Stimulated activated CD8-positive, alpha-beta memory T cell treated with anti-CD3 and anti-CD28 coated beads, Interleukin-2, amount 100 ng/mL, for 1 hour (primary cell): Measurements from ENCODE around the gene NR2C2AP.
A peak's percentile ranks its signal among the peaks of the same experiment; 100 is the strongest.

Source experiments
- DNase-seq, 2 donors: peaks; one replicate each; pipeline ENCODE4 v3.0.0-alpha.2; 2020; ENCODE audit warnings: low read depth in 2 of 2

The NR2C2AP gene

DNA sequence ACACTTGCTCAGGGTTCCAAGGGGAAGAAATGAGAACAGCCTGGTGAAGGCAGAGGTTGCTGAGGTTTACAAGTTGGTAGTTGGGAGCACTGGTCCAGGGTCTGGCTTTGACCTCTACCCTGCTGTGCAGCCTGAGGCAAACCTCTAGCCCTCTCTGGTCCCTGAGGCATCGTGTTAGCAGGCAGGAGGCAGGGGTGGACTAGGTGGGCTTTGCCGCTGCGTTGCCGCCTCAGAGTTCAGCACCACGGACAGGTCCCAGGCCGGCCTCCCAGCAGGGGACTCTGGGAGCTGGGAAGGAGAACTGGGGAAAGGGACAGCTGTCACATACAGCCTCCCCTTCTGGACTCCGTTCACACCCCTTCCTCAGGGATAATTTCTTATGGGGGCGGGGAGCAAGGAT lies 11.7 kb upstream of the NR2C2AP start:
- no peak for DNase-seq

- no peak for DNase-seq
These were observed 10.9 kb upstream of the NR2C2AP start for GRCh38 chr19:19214159-19214490.

GRCh38 chr19:19213426-19214158 lies 10.4 kb upstream of the NR2C2AP start:
- no peak for DNase-seq

- no peak for DNase-seq
These were observed 9.7 kb upstream of the NR2C2AP start for GRCh38 chr19:19212916-19213315.

- DNase-seq, result no peak
These were observed 8.5 kb upstream of the NR2C2AP start, which contains the start of gene NCAN for GRCh38 chr19:19211499-19212420. TSS of gene NCAN (plus strand) at chr19:19211958. CDS start at chr19:19216954, 4,996 bp downstream.

DNA sequence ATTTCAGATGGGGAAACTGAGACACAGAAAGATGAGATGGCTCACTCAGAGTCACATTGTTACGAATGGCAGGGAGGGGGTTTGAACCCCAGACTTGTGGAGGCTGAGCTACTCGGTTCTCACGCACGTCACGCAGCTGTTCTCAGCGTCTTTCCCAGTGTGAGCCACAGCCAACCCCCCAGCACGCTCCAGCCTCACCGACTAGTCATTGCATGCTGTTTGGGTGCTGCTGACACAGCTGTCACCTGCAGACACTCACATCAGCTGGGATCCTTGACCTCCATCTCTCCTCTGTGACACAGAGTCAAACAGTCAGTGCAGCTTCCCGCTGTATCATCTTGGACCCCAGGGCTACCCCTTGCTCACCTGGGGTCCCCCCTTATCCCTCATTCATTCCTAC lies 6.2 kb upstream of the NR2C2AP start:
- DNase-seq, result no peak

DNA sequence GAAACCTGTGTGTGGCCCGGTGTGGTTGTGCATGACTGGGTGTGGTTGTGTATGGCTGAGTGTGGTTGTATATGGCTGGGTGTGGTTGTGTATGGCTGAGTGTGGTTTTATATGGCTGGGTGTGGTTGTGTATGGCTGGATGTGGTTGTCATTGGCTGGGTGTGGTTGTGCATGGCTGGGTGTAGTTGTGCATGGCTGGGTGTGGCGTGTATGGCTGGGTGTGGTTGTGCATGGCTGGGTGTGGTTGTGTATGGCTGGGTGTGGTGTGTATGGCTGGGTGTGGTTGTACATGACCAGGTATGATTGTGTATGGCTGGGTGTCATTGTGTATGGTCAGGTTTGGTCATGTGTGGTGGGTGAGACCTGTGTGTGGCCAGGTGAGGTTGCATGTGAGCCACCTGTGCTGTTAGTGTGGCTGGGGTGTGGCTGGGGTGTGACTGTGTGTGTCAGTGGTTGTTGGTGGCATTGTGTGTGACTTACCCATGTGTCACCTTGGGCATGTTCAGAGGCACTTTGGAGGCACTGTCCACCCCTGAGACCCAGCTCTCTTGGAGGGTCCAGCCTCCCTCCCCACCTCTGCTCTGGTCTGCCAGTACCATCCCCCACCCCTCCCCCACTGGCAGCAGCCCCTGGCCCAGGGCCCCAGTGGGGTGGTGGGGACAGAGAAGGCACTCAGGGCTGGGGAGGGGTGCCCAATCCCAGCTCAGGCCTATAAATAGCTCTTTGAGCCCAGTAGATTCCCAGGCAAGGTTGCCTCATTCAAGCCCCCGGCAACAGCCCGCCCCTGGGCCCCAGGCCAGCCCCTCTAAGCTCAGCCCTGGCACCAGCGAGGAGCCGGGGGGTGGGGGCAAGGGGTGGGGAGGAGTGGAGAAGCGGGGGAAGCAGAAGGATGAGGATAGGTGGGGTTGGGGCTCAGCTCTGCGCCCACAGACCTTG lies 4.7 kb upstream of the NR2C2AP start:
- DNase-seq, result no peak

DNA sequence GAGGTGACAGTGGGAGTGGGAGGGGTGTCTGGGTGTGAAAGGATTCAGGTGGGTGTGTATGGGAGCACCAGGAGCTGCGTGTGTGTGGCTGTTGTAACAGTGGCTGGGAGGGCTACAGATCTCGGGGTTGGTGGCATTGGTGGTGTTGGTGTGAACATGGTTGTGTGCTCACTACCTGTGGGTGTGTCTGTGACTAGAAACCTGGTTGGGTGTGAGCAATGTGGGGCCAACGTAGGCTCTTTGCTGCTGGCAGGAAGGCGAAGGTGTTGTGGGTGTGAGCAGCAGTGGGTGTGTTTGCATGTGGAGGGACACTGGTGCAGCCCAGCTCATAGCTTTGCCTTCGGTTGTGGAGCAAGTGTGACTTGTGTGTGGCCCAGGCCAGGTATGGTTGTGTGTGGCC lies 3.7 kb upstream of the NR2C2AP start:
- DNase-seq, result no peak

DNA sequence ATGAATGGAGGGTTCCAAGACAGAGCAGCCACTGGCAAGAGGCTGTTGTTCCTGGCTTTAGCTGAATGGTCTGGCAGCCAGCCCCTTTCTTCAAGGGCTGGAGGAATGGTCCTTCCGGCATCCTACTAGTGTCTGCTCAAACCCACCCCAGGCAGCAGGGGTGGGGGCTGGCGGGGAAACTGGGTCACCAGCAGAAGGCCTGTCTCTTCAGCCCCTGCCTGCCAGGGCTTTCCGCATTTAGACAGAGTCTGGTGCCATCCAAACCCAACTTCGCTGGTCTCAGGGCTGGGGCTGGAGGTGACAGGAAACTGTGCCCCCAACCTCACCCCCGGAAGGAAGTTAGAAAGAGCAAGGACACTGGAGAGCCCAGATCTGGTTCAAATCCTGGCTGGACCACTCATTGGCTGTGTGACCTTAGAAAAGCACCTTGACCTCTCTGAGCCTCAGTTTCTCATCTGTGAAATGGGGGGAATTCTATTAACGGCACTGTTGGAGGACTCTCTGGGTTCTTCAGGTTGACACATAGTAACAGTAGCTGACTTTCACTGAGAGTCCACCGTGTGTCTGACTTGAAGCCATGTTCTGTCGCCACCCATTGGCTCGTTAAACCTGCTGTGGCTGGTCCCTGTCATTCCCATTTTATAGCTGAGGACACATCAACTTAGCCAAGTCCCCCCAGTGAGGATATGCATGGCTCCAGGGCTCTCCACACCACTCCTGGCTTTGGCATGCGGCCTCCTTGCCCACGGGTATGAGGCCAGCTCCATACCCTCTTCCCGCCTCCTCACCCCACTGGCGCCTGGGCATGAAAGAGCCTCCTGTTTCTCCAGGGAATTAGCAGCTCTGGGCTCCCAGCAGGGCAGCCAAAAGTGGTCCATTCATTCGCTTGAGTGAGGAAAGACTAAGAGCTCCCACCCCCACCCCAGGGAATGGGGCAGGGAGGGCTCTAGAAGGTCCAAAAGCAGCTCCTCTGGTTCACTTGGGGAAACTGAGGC lies 2.5 kb upstream of the NR2C2AP start:
- DNase-seq, result no peak

DNA sequence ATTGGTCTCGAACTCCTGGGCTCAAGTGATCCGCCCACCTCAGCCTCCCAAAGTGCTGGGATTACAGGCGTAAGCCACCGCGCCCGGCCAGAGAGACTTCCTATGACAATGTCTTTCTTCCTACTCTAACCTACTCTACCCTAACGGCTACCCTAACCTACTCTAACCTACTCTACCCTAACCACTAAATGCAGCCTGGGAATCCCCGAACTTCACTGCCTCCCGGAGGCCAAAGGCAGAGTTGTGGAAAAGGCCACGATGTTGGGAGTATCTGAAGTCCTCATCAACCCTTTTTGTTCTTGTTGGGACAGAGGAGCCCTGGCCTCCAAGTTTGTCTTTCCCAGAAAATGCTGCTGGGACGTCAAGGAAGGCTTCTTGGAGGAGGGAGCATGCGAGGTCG lies 967 bp upstream of the NR2C2AP start:
- DNase-seq, result no peak

DNA sequence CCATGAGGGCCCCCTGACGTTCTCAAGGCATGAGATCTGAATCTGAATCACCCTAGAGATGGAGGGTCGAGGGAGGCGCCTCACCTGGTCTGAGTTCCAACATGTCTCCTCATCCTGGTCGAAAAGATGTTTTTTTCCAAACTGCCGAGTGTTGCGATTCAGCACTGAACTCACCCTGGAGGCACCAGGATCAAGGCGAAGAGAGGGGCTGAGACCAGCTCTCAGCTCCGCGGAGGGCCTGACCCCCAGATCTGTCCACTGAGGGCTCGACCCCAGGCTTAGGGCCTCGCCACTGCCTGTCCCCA lies 555 bp downstream of the NR2C2AP start:
- no peak for DNase-seq

DNA sequence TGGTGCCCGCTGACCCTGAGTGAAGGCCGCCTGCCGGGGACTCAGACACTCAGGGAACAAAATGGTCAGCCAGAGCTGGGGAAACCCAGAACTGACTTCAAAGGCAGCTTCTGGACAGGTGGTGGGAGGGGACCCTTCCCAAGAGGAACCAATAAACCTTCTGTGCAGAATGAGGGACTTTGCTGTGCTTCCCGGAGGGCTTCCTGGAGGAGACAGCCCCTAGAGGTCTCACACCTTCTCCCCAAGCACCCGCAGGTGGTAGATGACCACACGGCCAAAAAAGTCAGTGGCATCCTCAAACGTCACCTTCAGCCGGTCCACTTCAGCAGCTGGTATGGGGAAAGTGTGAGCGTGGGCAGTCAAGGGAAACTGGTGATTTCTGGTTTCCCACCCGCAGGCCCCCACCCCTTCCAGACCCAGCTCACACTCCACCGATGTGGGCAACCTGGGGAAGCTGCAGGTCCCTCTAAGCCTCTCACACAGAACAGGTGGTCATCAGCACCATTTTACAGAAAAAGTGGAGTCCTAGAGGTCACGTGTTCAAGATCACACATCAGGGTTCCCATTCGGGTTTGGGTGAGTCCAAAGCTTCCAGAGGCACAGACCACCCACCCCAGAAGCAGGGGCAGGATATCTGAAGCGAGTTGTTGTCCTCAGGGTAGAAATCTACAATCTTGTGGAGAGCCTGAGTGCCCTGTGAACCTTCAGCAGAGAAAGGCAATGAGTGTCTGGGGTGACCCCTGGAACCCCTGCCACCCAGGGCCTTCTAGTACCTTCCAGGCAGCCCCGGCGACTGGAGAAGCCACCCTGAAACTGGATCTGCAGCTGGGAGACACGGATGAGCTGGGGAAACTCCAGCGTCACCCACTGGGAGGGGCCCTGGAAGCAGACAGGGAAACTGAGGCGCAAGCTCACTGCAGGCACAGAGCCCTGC lies 1.2 kb downstream of the NR2C2AP start:
- no peak for DNase-seq

- no peak for DNase-seq
These were observed 9.3 kb downstream of the NR2C2AP start for GRCh38 chr19:19193926-19194325.

DNA sequence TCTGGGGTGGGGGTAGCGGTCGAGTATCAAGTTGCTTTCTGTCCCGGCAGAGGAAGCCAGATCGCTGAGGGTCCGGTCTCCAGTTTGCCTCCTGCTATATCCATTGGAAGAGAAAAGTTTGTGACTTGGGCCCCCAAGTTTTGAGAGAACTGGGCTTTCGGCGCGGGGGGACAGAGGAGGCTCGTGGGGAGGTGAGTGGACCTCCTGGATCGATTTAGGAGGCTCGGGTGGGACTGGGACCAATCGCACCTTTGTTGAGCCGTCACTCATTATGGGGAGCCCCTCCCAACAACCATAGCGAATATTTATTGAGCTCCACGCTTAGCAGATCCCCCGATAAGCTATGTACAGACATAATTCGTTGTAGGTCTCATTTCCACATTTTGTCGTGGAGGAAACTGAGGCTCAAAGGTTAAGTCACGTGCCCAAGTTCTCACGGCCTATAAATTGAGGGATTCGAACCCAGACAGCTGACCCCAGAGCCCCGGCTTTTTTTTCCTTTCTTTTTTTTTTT lies 10.2 kb downstream of the NR2C2AP start:
- no peak for DNase-seq

- DNase-seq, result peak; percentile 98 to 99
These were observed 10.9 kb downstream of the NR2C2AP start, which contains the start of the genes BORCS8 and RFXANK for GRCh38 chr19:19192078-19192882. TSS of gene BORCS8 (minus strand) at chr19:19192152. CDS start at chr19:19192117, 35 bp downstream. TSS of gene RFXANK (plus strand) at chr19:19192258. CDS start at chr19:19193947, 1,689 bp downstream.

- no peak for DNase-seq
These were observed 11.5 kb downstream of the NR2C2AP start for GRCh38 chr19:19191768-19192077.

DNA sequence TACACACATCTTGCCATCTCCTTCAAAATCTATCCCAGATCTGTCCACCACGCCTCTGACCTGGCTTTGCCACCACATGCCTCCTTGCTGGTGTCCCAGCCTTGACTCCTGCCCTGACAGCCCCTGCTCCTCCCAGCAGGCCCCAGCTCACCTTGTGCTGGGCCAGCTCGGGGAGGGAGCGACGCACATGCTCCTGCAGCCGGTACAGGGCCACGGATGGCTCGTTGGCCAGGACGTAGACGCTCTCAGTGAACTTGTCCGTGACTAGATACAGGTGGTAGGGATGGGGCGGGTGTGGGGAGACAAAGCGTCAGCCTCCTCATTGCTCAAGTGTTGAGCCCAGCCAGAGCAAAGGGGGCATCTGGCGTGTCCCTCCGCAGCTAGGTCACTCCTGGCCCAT lies 16.5 kb downstream of the NR2C2AP start:
- no peak for DNase-seq

DNA sequence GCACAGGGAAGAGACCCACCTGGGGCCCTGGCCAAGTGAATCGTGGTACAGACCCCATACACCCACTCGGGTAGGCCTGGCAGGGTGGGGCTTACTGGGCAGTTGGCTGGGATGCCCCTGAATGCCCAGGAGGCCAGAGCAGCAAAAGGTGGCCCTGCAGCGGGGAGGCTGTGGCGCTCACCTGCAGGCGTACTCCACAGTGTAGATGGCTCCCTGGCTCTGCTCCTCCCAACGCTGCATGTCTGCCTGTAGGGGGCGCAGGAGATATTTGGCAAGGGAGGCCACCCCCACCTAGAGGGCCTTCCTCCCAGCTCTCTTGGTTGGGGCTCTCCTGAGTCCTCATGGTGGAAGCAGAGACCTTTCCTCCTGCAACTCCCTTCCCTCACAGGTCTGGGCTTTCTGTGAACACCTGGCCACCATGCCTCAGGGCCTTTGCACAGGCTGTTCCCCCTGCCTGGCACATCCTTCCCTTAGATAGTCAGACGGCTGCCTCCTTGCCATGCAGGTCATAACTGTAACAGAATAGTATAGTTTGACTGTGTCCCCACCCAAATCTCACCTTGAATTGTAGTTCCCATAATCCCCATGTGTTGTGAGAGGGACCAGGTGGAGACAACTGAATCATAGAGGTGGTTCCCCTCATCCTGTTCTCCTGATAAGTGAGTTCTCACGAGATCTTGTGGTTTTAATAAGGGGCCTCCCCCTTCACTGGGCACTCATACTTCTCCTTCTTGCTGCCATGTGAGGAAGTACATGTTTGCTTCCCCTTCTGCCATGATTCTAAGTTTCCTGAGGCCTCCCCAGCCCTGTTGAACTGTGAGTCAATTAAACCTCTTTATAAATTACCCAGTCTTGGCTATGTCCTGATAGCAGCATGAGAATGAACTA lies 17.1 kb downstream of the NR2C2AP start:
- peak; percentile 24 to 37 for DNase-seq
